H1 (cell line): ENCODE results near the gene CDH20. TPM values are rescaled to one million over a fixed set of nuclear protein-coding genes. Genes with fewer than 3 reads are reported as not detected.

Source experiments
- CTCF ChIA-PET: fragments of 300-600 bp; sonication (Branson Sonifier 250); formaldehyde crosslinking; loops from one replicate; lab custom pipeline; 2021; ENCODE audit not compliant: partially characterized antibody; lab: Charles Lee
- POLR2A ChIA-PET: fragments of 300-600 bp; sonication (Branson Sonifier 250); formaldehyde crosslinking; loops from one replicate; lab custom pipeline; 2021; ENCODE audit warnings: inconsistent platforms; ENCODE audit not compliant: partially characterized antibody; lab: Charles Lee
- DNase-seq, 2 experiments: peaks; one replicate each; pipeline versions ENCODE4 v3.0.0 to v3.0.0-alpha.2; 2010 to 2022; ENCODE audit warnings: low spot score in 2 of 2, low read depth in 1 of 2, mixed read lengths in 1 of 2
- FAIRE-seq: peaks from 2 replicates; lab custom pipeline; 2011; peaks lifted over from hg19 to GRCh38; lab: Jason Lieb, UNC
- H2AFZ ChIP-seq: 2 replicates; pipeline ENCODE4 v1.8.1; 2012; ENCODE audit warnings: low read length, inconsistent platforms
- H2AK5ac ChIP-seq: 2 replicates; pipeline ENCODE4 v1.6.1; 2013; ENCODE audit warnings: low read depth, low read length
- H2BK120ac ChIP-seq: replicated peaks from 2 replicates; pipeline ENCODE3; 2013; ENCODE audit warnings: low read depth, low read length, inconsistent platforms
- H2BK12ac ChIP-seq: 2 replicates; pipeline ENCODE4 v1.6.1; 2013; ENCODE audit warnings: low read depth, low read length
- H2BK15ac ChIP-seq: 2 replicates; pipeline ENCODE4 v1.6.1; 2013; ENCODE audit warnings: low read length
- H2BK20ac ChIP-seq: 2 replicates; pipeline ENCODE4 v1.6.1; 2013; ENCODE audit warnings: low read length
- H2BK5ac ChIP-seq: 2 replicates; pipeline ENCODE4 v1.6.1; 2013; ENCODE audit warnings: low read depth, low read length
- H3K14ac ChIP-seq: 2 replicates; pipeline ENCODE4 v1.6.1; 2013; ENCODE audit warnings: inconsistent platforms; ENCODE audit not compliant: insufficient read length
- H3K18ac ChIP-seq: 2 replicates; pipeline ENCODE4 v1.6.1; 2013; ENCODE audit warnings: low read length; ENCODE audit errors: extremely low read depth
- H3K23ac ChIP-seq: 2 replicates; pipeline ENCODE4 v1.6.1; 2013; ENCODE audit warnings: inconsistent platforms; ENCODE audit not compliant: insufficient read length
- H3K23me2 ChIP-seq: 2 replicates; pipeline ENCODE4 v1.6.1; 2013; ENCODE audit warnings: low read depth, low read length
- H3K27ac ChIP-seq: 2 replicates; pipeline ENCODE4 v1.6.1; 2011; ENCODE audit warnings: low read depth, low read length, inconsistent platforms
- H3K27me3 ChIP-seq, 4 experiments: replicated peaks in 1 of 4; 1 replicate in 1 of 4; 2 replicates in 3 of 4; pipeline versions ENCODE4 v1.6.1 to v1.8.1; 2011 to 2013; ENCODE audit warnings: low read length in 3 of 4, mild to moderate bottlenecking in 3 of 4, inconsistent platforms in 2 of 4, mixed read lengths in 2 of 4, moderate library complexity in 1 of 4; ENCODE audit not compliant: control insufficient read depth in 3 of 4, insufficient read depth in 3 of 4; ENCODE audit errors: extremely low read depth in 1 of 4
- H3K36me3 ChIP-seq, 4 experiments: 2 replicates each; pipeline versions ENCODE4 v1.6.1 to v1.8.1; 2011 to 2013; ENCODE audit warnings: mild to moderate bottlenecking in 4 of 4, low read length in 3 of 4, moderate library complexity in 2 of 4, control low read depth in 1 of 4, inconsistent platforms in 1 of 4; ENCODE audit not compliant: insufficient read depth in 4 of 4, control insufficient read depth in 2 of 4
- H3K4ac ChIP-seq: replicated peaks from 2 replicates; pipeline ENCODE3; 2013; ENCODE audit warnings: low read length, low read depth, mixed read lengths, inconsistent platforms; ENCODE audit not compliant: insufficient read length
- H3K4me1 ChIP-seq, 4 experiments: replicated peaks in 1 of 4; 1 replicate in 1 of 4; 2 replicates in 3 of 4; pipeline versions ENCODE4 v1.6.1 to v1.8.1; 2011 to 2013; ENCODE audit warnings: low read length in 3 of 4, inconsistent platforms in 2 of 4, mixed read lengths in 1 of 4; ENCODE audit not compliant: insufficient read depth in 4 of 4, control insufficient read depth in 3 of 4
- H3K4me2 ChIP-seq, 2 experiments: 2 replicates each; pipeline versions ENCODE4 v1.6.1 to v1.8.1; 2011 to 2013; ENCODE audit warnings: low read depth in 2 of 2, low read length in 2 of 2, control low read depth in 1 of 2, inconsistent platforms in 1 of 2, mild to moderate bottlenecking in 1 of 2; ENCODE audit not compliant: insufficient read depth in 1 of 2
- H3K4me3 ChIP-seq, 4 experiments: fragments of 200-600, 300-600 bp in 1 of 4; sonication (generic), shearing (Covaris generic), sonication (Bioruptor Twin) in 1 of 4; 2 replicates each; pipeline versions ENCODE4 v1.5.1 to v1.8.1; 2011 to 2016; ENCODE audit warnings: low read length in 4 of 4, low read depth in 3 of 4, control low read depth in 2 of 4, inconsistent platforms in 2 of 4, mild to moderate bottlenecking in 2 of 4, mixed read lengths in 1 of 4, moderate library complexity in 1 of 4; ENCODE audit not compliant: insufficient read depth in 2 of 4; ENCODE audit errors: extremely low read depth in 1 of 4
- H3K56ac ChIP-seq: replicated peaks from 2 replicates; pipeline ENCODE3; 2013; ENCODE audit warnings: low read depth, mild to moderate bottlenecking, mixed read lengths, low read length, inconsistent platforms; ENCODE audit not compliant: insufficient read length
- H3K79me1 ChIP-seq: 2 replicates; pipeline ENCODE4 v1.6.1; 2013; ENCODE audit warnings: low read depth, low read length, control low read depth
- H3K79me2 ChIP-seq, 2 experiments: 2 replicates each; pipeline versions ENCODE4 v1.6.1 to v1.8.1; 2012 to 2013; ENCODE audit warnings: low read length in 2 of 2, mild to moderate bottlenecking in 2 of 2, inconsistent platforms in 1 of 2; ENCODE audit not compliant: insufficient read depth in 2 of 2, control insufficient read depth in 1 of 2
- H3K9ac ChIP-seq, 4 experiments: replicated peaks in 1 of 4; 1 replicate in 1 of 4; 2 replicates in 3 of 4; pipeline versions ENCODE4 v1.6.1 to v1.8.1; 2011 to 2013; ENCODE audit warnings: low read depth in 3 of 4, low read length in 3 of 4, control low read depth in 2 of 4, mild to moderate bottlenecking in 2 of 4, moderate library complexity in 2 of 4, inconsistent platforms in 1 of 4; ENCODE audit errors: extremely low read depth in 1 of 4
- H3K9me3 ChIP-seq, 2 experiments: 2 replicates each; pipeline versions ENCODE4 v1.6.1 to v1.8.1; 2012 to 2013; ENCODE audit warnings: mild to moderate bottlenecking in 2 of 2, moderate library complexity in 2 of 2, control low read depth in 1 of 2, inconsistent platforms in 1 of 2, low read depth in 1 of 2, low read length in 1 of 2, mixed read lengths in 1 of 2; ENCODE audit not compliant: insufficient read depth in 2 of 2
- H4K20me1 ChIP-seq, 2 experiments: replicated peaks in 1 of 2; 2 replicates each; pipeline versions ENCODE3 to v1.8.1; 2011 to 2013; ENCODE audit warnings: inconsistent platforms in 2 of 2, low read length in 2 of 2, mild to moderate bottlenecking in 1 of 2; ENCODE audit not compliant: insufficient read depth in 2 of 2, control insufficient read depth in 1 of 2
- H4K5ac ChIP-seq: 2 replicates; pipeline ENCODE4 v1.6.1; 2013; ENCODE audit warnings: low read length, low read depth, mixed read lengths, inconsistent platforms; ENCODE audit not compliant: insufficient read length
- H4K8ac ChIP-seq: 2 replicates; pipeline ENCODE4 v1.8.0; 2013; ENCODE audit warnings: mild to moderate bottlenecking, moderate library complexity, low read length, inconsistent platforms; ENCODE audit not compliant: insufficient read depth; ENCODE audit errors: extremely low read depth
- H4K91ac ChIP-seq: replicated peaks from 2 replicates; pipeline ENCODE3; 2013; ENCODE audit warnings: low read length, mixed read lengths, inconsistent platforms; ENCODE audit not compliant: insufficient read length
- FOSL1 ChIP-seq: IDR thresholded peaks from 2 replicates; pipeline ENCODE4 v1.6.1; 2011; ENCODE audit warnings: mild to moderate bottlenecking, low read depth, low read length, moderate library complexity; ENCODE audit not compliant: insufficient read depth
- TAF1 ChIP-seq: IDR thresholded peaks from 2 replicates; pipeline ENCODE4 v1.6.1; 2011; ENCODE audit warnings: mild to moderate bottlenecking, low read depth, low read length
- WGBS, 2 experiments: shearing (Covaris generic) in 1 of 2; methylation state at CpG; one replicate each; pipeline versions ENCODE4 v1.1.6 to v1.1.7; 2013 to 2015; ENCODE audit warnings: low lambda C conversion rate in 2 of 2, mixed read lengths in 2 of 2, inconsistent platforms in 1 of 2, low coverage in 1 of 2, missing lambda C conversion rate in 1 of 2; ENCODE audit not compliant: insufficient replicate concordance in 2 of 2, insufficient coverage in 1 of 2, insufficient read length in 1 of 2; ENCODE audit errors: extremely low coverage in 1 of 2, missing lambda C conversion rate in 1 of 2; 5-methylcytosine and 5-hydroxymethylcytosine counted together
- polyA plus RNA-seq, 7 experiments: library from polyadenylated mRNA; depleted of rRNA in 3 of 7; stranded (reverse) in 5 of 7; unstranded in 2 of 7; fragments of >200 nt in 5 of 7; fragments of 200-250 nt in 2 of 7; gene quantifications; 1 replicate in 5 of 7; 2 replicates in 1 of 7; 4 replicates in 1 of 7; pipeline versions ENCODE4 v1.2.1 to v1.2.3, GENCODE V29; 2011 to 2013; ENCODE audit warnings: missing spikeins in 2 of 7, mixed read lengths in 2 of 7
- total RNA-seq: library from RNA; stranded (reverse); fragmentation: NEBNext Ultra II Directional; extraction: Animal tissue kit (Norgen Biotek cat#: 25700); gene quantifications from 2 replicates; pipeline ENCODE4 v1.2.1, GENCODE V29; 2021

Gene CDH20
- total and polyA plus RNA-seq, 2 of the 8 experiments (the other 6 are each of a cell fraction or from before 2014, with no cell fraction given), result 0.07 to 0.12 TPM

GRCh38 chr18:61543518-61543917, 210.3 kb downstream of the CDH20 start:
- Histone ChIP-seq H3K4me2 (no peak overlapping the region), H3K79me1 (no peaks in the 10 kb centered on the region), H2BK5ac (no peak overlapping the region), H3K4ac (no peak overlapping the region), H2BK20ac (no peak overlapping the region), H3K23ac (no peak overlapping the region), H3K4me3 (no peak overlapping the region), H3K4me1 (no peaks in the 10 kb centered on the region), H2BK12ac (no peak overlapping the region), H3K9ac (no peak overlapping the region), H3K56ac (no peak overlapping the region), H4K8ac (no peak overlapping the region), H3K79me2 (no peaks in the 10 kb centered on the region), H3K27me3 (no peaks in the 10 kb centered on the region), H3K23me2 (no peaks in the 10 kb centered on the region), H3K36me3 (no peaks in the 10 kb centered on the region), H2BK120ac (no peak overlapping the region), H4K5ac (no peak overlapping the region), H3K27ac (no peak overlapping the region), H3K14ac (no peak overlapping the region), H2BK15ac (no peak overlapping the region), H3K9me3 (no peaks in the 10 kb centered on the region), H3K18ac (no peak overlapping the region), H4K20me1 (no peaks in the 10 kb centered on the region), H2AK5ac (no peak overlapping the region), H2AFZ (no peak overlapping the region), H4K91ac (no peak overlapping the region)
- DNase-seq (no peak), FAIRE-seq (no peak)
- ChIA-PET CTCF (interaction anchor here (0.5 to 3.2 kb wide), 6 partner anchors 8 to 588 kb away, joined by 3 to 10 read pairs (median 6); no protein-coding TSS in a partner anchor), POLR2A (no interaction called here)
- 85% methylated on average over 1 of the region's 1 CpG; no CpG with 5 or more reads in 1 of the 2 experiments for WGBS, 2 experiments
- no peak for TF ChIP-seq FOSL1
- TF ChIP-seq TAF1, result no peak
